ENCODE measurements around the gene SMIM10L1. TPM values are rescaled to one million over a fixed set of nuclear protein-coding genes. Genes with fewer than 3 reads are reported as not detected.
A peak's percentile ranks its signal among the peaks of the same experiment; 100 is the strongest.

The SMIM10L1 gene
- total RNA-seq, 3 donors from 2014 or later (not counting 1 experiment from before 2014, with no cell fraction given): 8.6 to 10.7 (median 9.9) TPM

DNA sequence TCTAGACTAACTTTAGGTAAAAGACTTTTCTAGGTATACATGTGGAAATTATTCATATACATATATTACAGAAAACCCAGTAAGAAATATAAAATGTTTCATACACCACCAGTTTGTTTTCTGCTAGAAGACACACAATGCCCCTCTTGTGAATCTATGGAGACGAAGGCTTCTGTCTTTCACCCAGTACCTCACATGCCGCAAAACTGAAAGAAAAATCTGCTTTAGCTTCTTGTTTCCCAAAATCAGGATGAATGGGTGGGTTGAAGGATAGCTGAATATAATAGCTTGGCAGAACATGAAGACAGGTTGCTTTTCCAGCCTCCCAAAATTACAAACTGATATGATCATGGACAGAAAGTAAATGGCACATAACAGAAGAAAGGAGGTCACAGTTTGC is 37.8 kb upstream of the SMIM10L1 start:
- TF ChIP-seq, protein P1, sequence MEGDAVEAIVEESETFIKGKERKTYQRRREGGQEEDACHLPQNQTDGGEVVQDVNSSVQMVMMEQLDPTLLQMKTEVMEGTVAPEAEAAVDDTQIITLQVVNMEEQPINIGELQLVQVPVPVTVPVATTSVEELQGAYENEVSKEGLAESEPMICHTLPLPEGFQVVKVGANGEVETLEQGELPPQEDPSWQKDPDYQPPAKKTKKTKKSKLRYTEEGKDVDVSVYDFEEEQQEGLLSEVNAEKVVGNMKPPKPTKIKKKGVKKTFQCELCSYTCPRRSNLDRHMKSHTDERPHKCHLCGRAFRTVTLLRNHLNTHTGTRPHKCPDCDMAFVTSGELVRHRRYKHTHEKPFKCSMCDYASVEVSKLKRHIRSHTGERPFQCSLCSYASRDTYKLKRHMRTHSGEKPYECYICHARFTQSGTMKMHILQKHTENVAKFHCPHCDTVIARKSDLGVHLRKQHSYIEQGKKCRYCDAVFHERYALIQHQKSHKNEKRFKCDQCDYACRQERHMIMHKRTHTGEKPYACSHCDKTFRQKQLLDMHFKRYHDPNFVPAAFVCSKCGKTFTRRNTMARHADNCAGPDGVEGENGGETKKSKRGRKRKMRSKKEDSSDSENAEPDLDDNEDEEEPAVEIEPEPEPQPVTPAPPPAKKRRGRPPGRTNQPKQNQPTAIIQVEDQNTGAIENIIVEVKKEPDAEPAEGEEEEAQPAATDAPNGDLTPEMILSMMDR (IDR thresholded peaks at IDR 0.05): no peak
- intact Hi-C loops (cut with micrococcal nuclease): no loop called here
- ATAC-seq: no peak
- H3K27ac Mint-ChIP-seq: peak overlapping the region in 1 of 2 donors; percentile 58
- no peaks in the 10 kb centered on the region for H3K27me3 ChIP-seq (ENCODE audit: control insufficient read depth, insufficient read depth, low read length)
- H3K4me1 ChIP-seq (ENCODE audit: control insufficient read depth, insufficient read depth, low read length): no peaks in the 10 kb centered on the region
- H3K36me3 ChIP-seq (ENCODE audit: control insufficient read depth, insufficient read depth, low read length): no peaks in the 10 kb centered on the region
- H3K27ac ChIP-seq (ENCODE audit: low read length): no peak overlapping the region
- peaks cover 35 to 60% of the 10 kb centered on the region in 2 donors for H3K4me1 Mint-ChIP-seq
- H3K27me3 Mint-ChIP-seq (ENCODE audit: low read depth in 2 of 2): no peaks in the 10 kb centered on the region
- 94% methylated on average over 2 of the region's 2 CpGs for WGBS (ENCODE audit: insufficient coverage)
- H3K9me3 Mint-ChIP-seq: no peaks in the 10 kb centered on the region
- H3K4me3 Mint-ChIP-seq: no peak overlapping the region
- no peak for DNase-seq
- H3K4me3 ChIP-seq (ENCODE audit: low read length): no peak overlapping the region
- no peaks in the 10 kb centered on the region for H3K9me3 ChIP-seq (ENCODE audit: control insufficient read depth, insufficient read depth, low read length)
- no peaks in the 10 kb centered on the region for H3K36me3 Mint-ChIP-seq

DNA sequence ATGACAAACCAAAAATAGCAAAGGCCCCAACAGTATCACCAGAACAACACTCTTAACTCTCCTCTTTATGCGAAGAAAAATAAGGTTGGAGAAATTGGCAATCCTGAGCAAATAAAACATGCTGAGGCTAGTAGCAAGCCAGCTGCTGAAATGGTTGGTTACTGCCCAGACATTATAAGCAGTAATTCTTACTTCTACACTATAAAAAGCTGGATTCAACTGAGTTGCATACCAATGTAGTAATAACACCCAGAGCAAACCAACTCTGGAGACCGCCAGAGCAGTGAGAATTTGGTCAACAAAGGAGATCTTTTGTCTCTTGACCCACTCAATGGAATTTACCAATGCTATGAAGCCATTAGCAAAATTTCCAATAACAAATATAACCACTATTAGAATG is 37.2 kb upstream of the SMIM10L1 start:
- Histone ChIP-seq H3K9me3 (ENCODE audit: control insufficient read depth, insufficient read depth, low read length) (no peaks in the 10 kb centered on the region), H3K27ac (ENCODE audit: low read length) (no peak overlapping the region), H3K36me3 (ENCODE audit: control insufficient read depth, insufficient read depth, low read length) (no peaks in the 10 kb centered on the region), H3K4me3 (ENCODE audit: low read length) (no peak overlapping the region), H3K4me1 (ENCODE audit: control insufficient read depth, insufficient read depth, low read length) (no peaks in the 10 kb centered on the region), H3K27me3 (ENCODE audit: control insufficient read depth, insufficient read depth, low read length) (no peaks in the 10 kb centered on the region)
- no peak for ATAC-seq
- Mint-ChIP-seq H3K4me3 (no peak overlapping the region), H3K4me1 (peaks cover 35 to 55% of the 10 kb centered on the region in 2 donors), H3K9me3 (no peaks in the 10 kb centered on the region), H3K27ac (peak overlapping the region in 1 of 2 donors; percentile 58), H3K36me3 (no peaks in the 10 kb centered on the region), H3K27me3 (ENCODE audit: low read depth in 2 of 2) (no peaks in the 10 kb centered on the region)
- no peak for DNase-seq
- TF ChIP-seq, protein P1 (IDR thresholded peaks at IDR 0.05): no peak
- WGBS (ENCODE audit: insufficient coverage): 100% methylated on average over 2 of the region's 2 CpGs
- intact Hi-C loops (cut with micrococcal nuclease): no loop called here

DNA sequence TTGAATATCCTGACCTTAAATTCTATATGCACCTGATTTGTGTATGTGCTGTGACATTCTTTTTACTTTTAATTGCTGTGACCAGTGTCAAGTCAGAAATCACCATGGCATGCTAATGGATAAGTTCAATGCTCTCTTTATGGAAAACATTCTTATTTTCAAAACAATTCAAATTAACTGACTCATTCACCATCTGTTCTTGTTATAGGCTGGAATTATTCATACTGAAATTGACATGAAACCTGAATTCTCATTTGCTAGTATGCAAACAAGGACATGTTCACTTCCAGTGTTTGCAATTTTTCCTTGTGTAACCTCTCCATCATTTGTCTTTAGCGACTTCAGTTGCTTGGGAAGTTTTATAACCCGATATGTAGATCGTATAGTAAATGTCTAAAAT is 36.7 kb upstream of the SMIM10L1 start, which contains the start of gene TAS2R30:
Gene TAS2R30 (minus strand): TSS at position 340 of the 400 bp plus-strand sequence. CDS start 400 bp downstream, outside the sequence.
- Mint-ChIP-seq H3K27me3 (ENCODE audit: low read depth in 2 of 2) (no peaks in the 10 kb centered on the region), H3K27ac (peak within 1 kb of the TSS in 1 of 2 donors; percentile 58), H3K4me3 (no peak within 1 kb of the TSS), H3K36me3 (no peaks in the 10 kb centered on the region), H3K9me3 (no peaks in the 10 kb centered on the region), H3K4me1 (peaks cover 34 to 55% of the 10 kb centered on the region in 2 donors)
- Histone ChIP-seq H3K9me3 (ENCODE audit: control insufficient read depth, insufficient read depth, low read length) (no peaks in the 10 kb centered on the region), H3K4me3 (ENCODE audit: low read length) (no peak within 1 kb of the TSS), H3K27me3 (ENCODE audit: control insufficient read depth, insufficient read depth, low read length) (no peaks in the 10 kb centered on the region), H3K36me3 (ENCODE audit: control insufficient read depth, insufficient read depth, low read length) (no peaks in the 10 kb centered on the region), H3K27ac (ENCODE audit: low read length) (no peak within 1 kb of the TSS), H3K4me1 (ENCODE audit: control insufficient read depth, insufficient read depth, low read length) (no peaks in the 10 kb centered on the region)
- no CpG with 5 or more reads among the region's 3 CpGs for WGBS (ENCODE audit: insufficient coverage)
- ATAC-seq (no peak), DNase-seq (no peak)
- TF ChIP-seq, protein P1 (IDR thresholded peaks at IDR 0.05): no peak
- intact Hi-C loops (cut with micrococcal nuclease): no loop called here

DNA sequence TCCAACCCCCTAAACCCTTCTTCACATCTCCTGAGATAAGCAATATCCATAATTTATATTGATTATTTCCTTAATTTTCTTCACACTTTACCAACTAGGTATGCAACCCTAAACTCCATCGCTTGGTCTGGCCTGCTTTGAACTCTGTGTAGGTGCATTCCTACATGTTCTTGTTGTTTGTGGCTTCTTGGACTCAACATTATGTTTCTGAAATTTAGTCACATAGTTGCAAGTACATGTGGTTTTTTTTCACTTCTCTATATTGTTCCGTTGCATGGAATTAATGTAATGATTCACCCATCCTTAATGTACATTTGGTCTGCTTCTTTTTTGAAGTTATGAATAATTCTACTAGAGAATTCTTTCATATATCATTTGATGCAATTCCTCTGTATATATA is 34.9 kb upstream of the SMIM10L1 start:
- WGBS (ENCODE audit: insufficient coverage): no CpG with 5 or more reads among the region's 2 CpGs

More for the DNA sequence above, 34.9 kb upstream of the SMIM10L1 start:
- H3K4me3 ChIP-seq (ENCODE audit: low read length): no peak overlapping the region
- H3K9me3 Mint-ChIP-seq: no peaks in the 10 kb centered on the region
- no peak overlapping the region for H3K27ac Mint-ChIP-seq
- intact Hi-C loops (cut with micrococcal nuclease): no loop called here
- H3K27me3 Mint-ChIP-seq (ENCODE audit: low read depth in 2 of 2): no peaks in the 10 kb centered on the region
- H3K4me1 Mint-ChIP-seq: peaks cover 33 to 49% of the 10 kb centered on the region in 2 donors
- no peaks in the 10 kb centered on the region for H3K36me3 Mint-ChIP-seq
- H3K27me3 ChIP-seq (ENCODE audit: control insufficient read depth, insufficient read depth, low read length): no peaks in the 10 kb centered on the region
- DNase-seq (no peak), ATAC-seq (no peak)
- TF ChIP-seq, protein P1 (IDR thresholded peaks at IDR 0.05): no peak
- no peak overlapping the region for H3K4me3 Mint-ChIP-seq
- H3K4me1 ChIP-seq (ENCODE audit: control insufficient read depth, insufficient read depth, low read length): no peaks in the 10 kb centered on the region
- H3K27ac ChIP-seq (ENCODE audit: low read length): no peak overlapping the region
- no peaks in the 10 kb centered on the region for H3K36me3 ChIP-seq (ENCODE audit: control insufficient read depth, insufficient read depth, low read length)
- no peaks in the 10 kb centered on the region for H3K9me3 ChIP-seq (ENCODE audit: control insufficient read depth, insufficient read depth, low read length)
